Keratinocyte (primary cell): ENCODE results near the gene ACO2.

ENCODE experiments used
- CTCF ChIP-seq, 3 experiments: IDR thresholded peaks in 1 of 3; conservative IDR thresholded peaks in 1 of 3; optimal IDR thresholded peaks in 1 of 3; 2 replicates in 2 of 3; 3 replicates in 1 of 3; pipeline versions ENCODE3 to v1.5.1; 2011; ENCODE audit warnings: low read length in 3 of 3, mild to moderate bottlenecking in 3 of 3, moderate library complexity in 2 of 3, control low read depth in 1 of 3, inconsistent platforms in 1 of 3; ENCODE audit not compliant: insufficient read depth in 2 of 3; ENCODE audit errors: extremely low read depth in 1 of 3
- EZH2 ChIP-seq: IDR thresholded peaks from one replicate; pipeline ENCODE4 v1.6.1; 2012; ENCODE audit warnings: inconsistent platforms, mild to moderate bottlenecking, low read length, moderate library complexity

GRCh38 chr22:41528938-41529561 is 60.1 kb downstream of the ACO2 start:
- no peak for TF ChIP-seq CTCF (optimal IDR thresholded peaks at IDR 0.05 in 1 of 3, IDR thresholded peaks at IDR 0.05 in 1 of 3, conservative IDR thresholded peaks at IDR 0.05 in 1 of 3; ENCODE audit: extremely low read depth in 1 of 3, insufficient read depth in 2 of 3, low read length in 3 of 3)
- TF ChIP-seq EZH2: no peak
